ENCODE measurements around the gene ICE2.

GRCh38 chr15:60527456-60527855 is 48.5 kb upstream of the ICE2 start:
- TF ChIP-seq, protein P1, sequence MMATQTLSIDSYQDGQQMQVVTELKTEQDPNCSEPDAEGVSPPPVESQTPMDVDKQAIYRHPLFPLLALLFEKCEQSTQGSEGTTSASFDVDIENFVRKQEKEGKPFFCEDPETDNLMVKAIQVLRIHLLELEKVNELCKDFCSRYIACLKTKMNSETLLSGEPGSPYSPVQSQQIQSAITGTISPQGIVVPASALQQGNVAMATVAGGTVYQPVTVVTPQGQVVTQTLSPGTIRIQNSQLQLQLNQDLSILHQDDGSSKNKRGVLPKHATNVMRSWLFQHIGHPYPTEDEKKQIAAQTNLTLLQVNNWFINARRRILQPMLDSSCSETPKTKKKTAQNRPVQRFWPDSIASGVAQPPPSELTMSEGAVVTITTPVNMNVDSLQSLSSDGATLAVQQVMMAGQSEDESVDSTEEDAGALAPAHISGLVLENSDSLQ (IDR thresholded peaks at IDR 0.05): no peak
- no peak for TF ChIP-seq FOXK2 (IDR thresholded peaks at IDR 0.05)
- no peak for TF ChIP-seq ZNF384 (IDR thresholded peaks at IDR 0.05)
- TF ChIP-seq TARDBP (IDR thresholded peaks at IDR 0.05): no peak
- no peak for TF ChIP-seq ELF4 (IDR thresholded peaks at IDR 0.05)
- no peak for TF ChIP-seq FOXM1 (IDR thresholded peaks at IDR 0.05; ENCODE audit: borderline replicate concordance)
- TF ChIP-seq FOXA1 (IDR thresholded peaks at IDR 0.05): no peak

Measured in HEK293T (cell line).